GM21717 (cell line): ENCODE results near the gene RBM47.

Experiments
- ATAC-seq: cut with Tn5 transposase; IDR thresholded peaks from one replicate; pipeline ENCODE4 v1.9.1; 2021; ENCODE audit warnings: mild to moderate bottlenecking, moderate library complexity; ENCODE audit not compliant: unreplicated experiment

The RBM47 gene

DNA sequence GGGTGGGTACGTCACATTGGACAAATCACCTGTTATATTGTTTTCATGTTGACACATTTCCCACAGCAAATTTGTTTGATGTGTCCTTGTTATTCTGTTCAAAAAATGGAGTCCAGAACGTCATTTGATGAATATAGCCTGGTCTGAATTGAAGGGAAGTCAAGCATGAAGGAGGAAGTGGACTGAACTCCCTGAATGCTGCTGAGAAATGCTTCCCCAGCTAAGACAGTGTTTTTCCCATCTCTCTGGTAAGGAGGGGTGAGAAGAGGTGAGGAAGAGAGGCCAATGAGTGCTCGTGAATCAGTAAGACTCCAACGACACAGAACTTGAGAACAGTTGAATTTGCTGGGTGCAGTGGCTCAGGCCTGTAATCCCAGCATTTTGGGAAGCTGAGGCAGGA lies 127.4 kb downstream of the RBM47 start:
- no peak for ATAC-seq

- no peak for ATAC-seq
These were observed 128.9 kb downstream of the RBM47 start for GRCh38 chr4:40500781-40501180.

DNA sequence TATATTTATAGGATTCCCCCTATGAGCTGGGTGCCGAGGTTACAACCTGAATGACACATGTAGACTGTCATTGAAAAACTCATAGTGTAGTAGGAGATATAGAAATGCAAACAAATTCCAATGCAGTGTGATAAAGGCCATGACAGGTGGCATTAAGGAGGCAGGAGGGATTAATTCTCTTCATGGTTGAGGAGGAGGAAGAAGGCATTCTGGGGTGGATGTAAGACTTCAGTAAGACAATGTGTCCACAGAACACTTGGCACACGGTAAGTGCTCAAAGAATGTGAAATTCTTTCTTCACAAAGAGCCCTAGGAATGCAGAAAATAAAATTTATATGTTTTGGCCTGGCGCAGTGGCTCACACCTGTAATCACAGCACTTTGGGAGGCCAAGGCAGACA lies 136.5 kb downstream of the RBM47 start:
- no peak for ATAC-seq

- ATAC-seq: no peak
These were observed 137.0 kb downstream of the RBM47 start for GRCh38 chr4:40492691-40493090.

- no peak for ATAC-seq
These were observed 139.2 kb downstream of the RBM47 start for GRCh38 chr4:40490481-40490880.

DNA sequence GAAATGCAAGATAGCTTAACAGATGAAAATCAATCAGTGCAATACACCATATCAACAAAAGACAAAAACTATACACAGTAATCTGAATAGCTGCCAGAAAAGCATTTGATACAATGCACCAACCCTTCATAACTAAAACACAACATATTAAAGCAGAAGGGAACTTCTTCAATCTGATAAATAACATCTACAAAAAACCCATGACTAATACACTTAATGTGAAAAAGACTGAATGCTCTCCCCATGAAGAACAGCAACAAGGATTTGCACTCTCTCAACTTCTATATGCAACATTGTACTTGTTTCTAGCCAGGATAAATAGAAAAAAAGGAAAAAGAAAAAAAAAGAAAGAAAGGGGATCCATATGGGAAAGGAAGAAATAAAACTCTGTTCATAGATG lies 139.7 kb downstream of the RBM47 start:
- ATAC-seq: no peak

GRCh38 chr4:40486534-40486933 lies 143.1 kb downstream of the RBM47 start:
- ATAC-seq: no peak

DNA sequence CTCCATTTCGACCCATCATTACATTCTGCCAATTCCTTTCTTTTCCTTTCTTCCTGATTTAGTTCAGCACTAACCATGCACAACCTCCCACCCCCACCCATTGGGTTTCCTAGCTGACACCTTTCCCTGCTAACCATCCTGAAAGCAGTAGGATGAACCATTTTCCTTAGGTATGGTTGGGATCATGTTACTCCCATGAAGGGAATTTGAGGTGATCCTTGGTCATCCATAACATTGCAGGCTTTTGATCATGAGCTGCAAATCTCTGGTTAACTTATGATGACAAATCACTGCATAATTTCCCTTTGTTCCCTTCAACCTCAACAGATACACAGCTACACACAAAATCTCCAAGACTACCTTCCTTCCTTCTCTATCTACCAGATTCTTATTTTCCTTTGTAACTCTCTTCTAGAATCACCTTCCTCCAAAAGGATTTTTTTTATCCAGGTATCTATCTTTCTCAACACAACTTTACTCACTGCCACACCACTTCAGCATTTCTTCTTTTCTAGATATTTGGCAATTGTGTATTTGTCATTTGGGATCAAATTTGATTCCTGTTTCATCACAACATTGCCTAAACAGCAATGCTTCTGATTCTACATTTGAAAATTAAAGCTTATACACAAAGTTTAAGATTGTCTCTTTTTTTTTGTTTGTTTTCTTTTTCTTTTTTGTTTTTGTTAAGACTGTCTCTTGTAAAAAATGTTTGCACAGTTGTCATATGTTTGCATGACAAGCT lies 145.1 kb downstream of the RBM47 start:
- no peak for ATAC-seq

GRCh38 chr4:40482985-40483647 lies 146.5 kb downstream of the RBM47 start:
- ATAC-seq: no peak

GRCh38 chr4:40481977-40482376 lies 147.7 kb downstream of the RBM47 start:
- no peak for ATAC-seq

DNA sequence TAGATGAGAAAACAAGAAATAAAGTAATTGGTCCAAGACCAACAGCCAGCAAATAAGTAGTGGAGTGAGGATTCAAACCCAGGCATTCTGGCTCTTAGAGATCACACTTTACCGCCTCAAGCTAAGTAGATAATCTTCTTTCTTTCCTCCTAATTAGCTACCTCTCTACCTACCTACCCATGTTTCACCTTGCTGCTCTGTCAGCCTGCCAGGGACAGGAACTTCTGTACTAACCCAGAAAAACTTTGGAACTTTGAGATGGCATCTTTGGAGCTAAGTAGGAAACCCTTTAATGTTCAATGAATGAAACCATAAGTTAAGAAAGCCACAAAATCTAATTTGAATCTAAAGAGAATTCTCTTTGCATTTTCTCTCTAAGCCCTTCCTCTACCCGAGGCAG lies 149.4 kb downstream of the RBM47 start:
- ATAC-seq: no peak

GRCh38 chr4:40479378-40479777 lies 150.3 kb downstream of the RBM47 start:
- no peak for ATAC-seq

DNA sequence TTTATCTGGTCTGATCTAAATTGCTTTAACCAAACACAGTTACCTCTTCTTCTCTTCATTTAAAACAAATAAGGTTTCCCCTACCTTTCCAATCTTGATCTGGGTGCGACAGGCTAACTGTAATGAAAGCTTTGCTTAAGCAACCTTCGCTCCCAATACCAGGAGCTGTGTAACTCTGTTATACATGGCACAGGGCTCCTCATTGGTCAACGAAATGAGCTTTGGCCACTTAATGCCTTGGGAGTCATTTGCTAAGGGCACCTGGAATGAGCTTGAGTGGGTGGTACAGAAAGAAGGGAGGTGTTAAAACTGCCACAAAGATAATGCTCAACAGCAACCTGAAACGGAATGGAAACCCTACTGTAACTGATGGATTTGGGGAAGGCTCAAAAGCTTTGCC lies 154.1 kb downstream of the RBM47 start:
- ATAC-seq: no peak

DNA sequence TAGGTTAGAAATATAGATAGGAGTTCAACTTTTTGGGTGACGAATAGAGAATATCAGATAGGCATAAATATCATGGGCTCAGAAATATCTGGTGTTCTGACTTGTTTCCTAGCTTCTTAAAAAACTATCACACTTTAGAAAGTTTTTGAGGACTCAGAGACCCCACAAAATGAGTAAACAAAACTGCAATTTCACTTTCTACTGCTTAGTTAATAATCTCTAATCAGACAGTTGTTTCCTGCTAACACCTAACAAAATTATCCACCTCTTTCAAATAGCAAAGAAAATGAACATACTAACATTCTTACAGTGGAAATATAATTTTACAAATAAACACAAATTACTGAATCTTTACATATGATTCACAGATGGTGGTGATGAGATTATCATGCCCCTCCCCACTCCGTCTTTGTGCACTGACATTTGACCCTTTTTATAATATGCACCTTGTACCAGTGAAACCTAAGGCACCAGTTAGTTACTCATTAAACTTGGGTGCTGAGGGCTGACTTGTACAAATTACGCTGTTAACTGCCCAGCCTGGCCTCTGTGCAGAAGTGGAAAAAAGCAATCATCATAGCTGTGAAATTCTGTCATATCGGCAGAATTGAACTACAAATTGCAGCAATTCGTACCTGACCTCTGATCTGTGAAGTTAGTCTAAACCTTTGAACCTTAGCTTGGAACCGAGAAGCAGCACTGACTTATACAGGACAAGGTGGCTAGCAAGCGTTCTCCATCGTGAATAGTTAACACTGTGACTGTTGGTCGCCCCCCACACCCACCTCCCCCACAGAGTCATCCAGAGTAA lies 155.9 kb downstream of the RBM47 start:
- ATAC-seq: no peak

- ATAC-seq: no peak
These were observed 157.7 kb downstream of the RBM47 start for GRCh38 chr4:40471923-40472322.

DNA sequence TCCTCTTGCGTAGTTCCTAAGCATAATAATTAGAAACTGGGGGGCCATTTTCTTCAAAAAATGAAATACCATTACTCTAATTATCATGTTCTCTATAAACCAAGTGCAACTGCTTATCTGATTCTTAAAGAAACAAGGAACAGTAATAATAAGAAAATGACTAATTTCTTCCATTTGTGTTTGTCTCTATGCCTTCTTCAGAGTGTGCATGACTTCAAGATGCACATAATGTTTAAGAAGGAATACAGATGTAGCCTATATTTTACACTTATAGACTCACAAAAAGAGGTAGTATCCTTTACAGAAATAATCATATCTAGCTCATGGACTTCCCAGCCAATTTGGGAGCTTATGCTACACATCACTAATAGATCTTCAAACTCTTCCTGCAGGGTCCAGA lies 162.9 kb downstream of the RBM47 start:
- no peak for ATAC-seq

DNA sequence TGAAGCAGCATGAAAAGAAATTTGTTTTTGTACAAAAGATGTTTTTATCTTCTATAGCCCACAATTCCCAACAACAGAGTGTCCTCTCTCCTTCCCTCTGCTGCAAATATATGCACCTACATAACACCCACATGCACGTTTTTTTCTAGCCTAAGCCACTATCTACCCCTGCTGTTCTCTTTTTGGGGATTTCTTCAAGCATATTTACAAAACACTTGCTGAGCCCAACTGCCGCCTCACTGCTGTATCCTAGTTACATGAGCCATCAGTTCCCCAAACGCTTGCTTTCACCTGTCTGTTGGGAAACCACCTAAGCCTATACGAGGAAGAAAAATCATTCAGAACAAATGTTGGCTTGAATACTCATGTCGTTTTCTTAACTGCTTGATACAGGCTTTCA lies 167.3 kb downstream of the RBM47 start:
- ATAC-seq: peak; percentile 81

DNA sequence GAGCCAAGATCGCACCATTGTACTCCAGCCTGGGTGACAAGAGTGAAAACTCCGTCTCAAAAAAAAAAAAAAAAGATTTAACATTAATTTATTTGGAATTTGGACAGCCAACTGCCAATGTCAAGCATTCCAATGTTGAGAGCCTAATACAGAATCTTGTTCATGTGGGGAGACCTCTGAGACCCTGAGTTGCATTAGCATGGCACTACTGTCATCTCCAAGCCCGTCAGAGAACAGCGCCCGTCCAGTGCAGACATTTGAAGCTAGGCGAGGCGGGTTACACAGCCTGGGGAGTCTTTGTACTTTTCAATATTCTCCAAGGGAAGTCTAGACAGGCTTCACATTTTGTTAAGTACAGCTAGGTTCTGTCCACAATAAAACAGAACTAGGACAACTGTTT lies 167.8 kb downstream of the RBM47 start:
- ATAC-seq: no peak

GRCh38 chr4:40461062-40461461 lies 168.6 kb downstream of the RBM47 start:
- no peak for ATAC-seq

DNA sequence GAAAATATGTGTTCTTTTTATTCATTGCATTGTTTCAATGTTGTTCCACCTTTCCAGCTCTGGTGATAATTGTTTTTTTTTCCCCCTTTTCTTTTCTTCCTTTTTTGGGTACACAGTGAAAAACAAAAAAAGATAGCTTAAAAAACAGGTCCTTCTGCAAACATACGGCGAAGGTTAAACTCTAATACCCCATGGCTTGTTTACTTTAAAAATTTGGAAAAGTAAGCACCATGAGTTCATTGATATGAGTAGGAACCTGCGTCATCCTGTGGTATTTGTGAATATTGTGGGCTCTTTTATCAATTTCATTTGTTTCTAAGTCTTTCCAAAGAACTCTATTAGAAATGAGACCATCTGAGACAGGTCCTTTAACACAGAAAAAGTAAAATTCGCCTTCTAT lies 171.0 kb downstream of the RBM47 start:
- ATAC-seq: no peak

DNA sequence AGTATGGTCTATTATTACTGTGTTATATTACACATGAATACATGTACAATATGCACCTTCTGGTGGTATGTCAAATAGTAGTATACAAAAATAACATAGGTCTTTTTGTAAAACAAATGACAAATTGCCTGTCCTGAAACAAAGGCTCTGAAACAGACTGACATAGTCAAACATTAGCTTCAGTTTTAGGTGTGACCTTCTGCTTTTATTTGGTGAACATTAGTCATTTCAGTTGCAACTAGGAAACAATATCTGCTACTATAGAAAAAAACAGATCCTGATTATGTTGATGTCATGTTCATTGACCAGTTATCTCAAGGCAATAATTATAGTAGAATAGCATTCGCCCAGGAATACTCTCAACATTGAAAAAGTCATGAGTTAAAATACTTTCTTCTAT lies 171.6 kb downstream of the RBM47 start:
- ATAC-seq: no peak

- no peak for ATAC-seq
These were observed 174.2 kb downstream of the RBM47 start for GRCh38 chr4:40455340-40455902.
